Measurements from ENCODE around the gene CEBPA.

The CEBPA gene

GRCh38 chr19:33292595-33293254 lies 9.6 kb downstream of the CEBPA start:
- in situ Hi-C loops (cut with HindIII; ENCODE audit: low pct_ligation_motif_present, low pct_unique_long_range_greater_than_20kb, low sequenced_read_pairs), result no loop called here
- no peak for DNase-seq

GRCh38 chr19:33291623-33292534 lies 10.5 kb downstream of the CEBPA start:
- DNase-seq, result peak; percentile 25
- in situ Hi-C loops (cut with HindIII; ENCODE audit: low pct_ligation_motif_present, low pct_unique_long_range_greater_than_20kb, low sequenced_read_pairs), result no loop called here

- in situ Hi-C loops (cut with HindIII; ENCODE audit: low pct_ligation_motif_present, low pct_unique_long_range_greater_than_20kb, low sequenced_read_pairs), result no loop called here
- DNase-seq, result peak; percentile 5
These were observed 11.2 kb downstream of the CEBPA start for GRCh38 chr19:33290956-33291622.

GRCh38 chr19:33290082-33290815 lies 12.1 kb downstream of the CEBPA start:
- DNase-seq, result no peak
- in situ Hi-C loops (cut with HindIII; ENCODE audit: low pct_ligation_motif_present, low pct_unique_long_range_greater_than_20kb, low sequenced_read_pairs), result no loop called here

- no peak for DNase-seq
- in situ Hi-C loops (cut with HindIII; ENCODE audit: low pct_ligation_motif_present, low pct_unique_long_range_greater_than_20kb, low sequenced_read_pairs), result no loop called here
These were observed 13.1 kb downstream of the CEBPA start for GRCh38 chr19:33289261-33289660.

GRCh38 chr19:33288666-33289065 lies 13.7 kb downstream of the CEBPA start:
- no peak for DNase-seq
- in situ Hi-C loops (cut with HindIII; ENCODE audit: low pct_ligation_motif_present, low pct_unique_long_range_greater_than_20kb, low sequenced_read_pairs), result no loop called here

- in situ Hi-C loops (cut with HindIII; ENCODE audit: low pct_ligation_motif_present, low pct_unique_long_range_greater_than_20kb, low sequenced_read_pairs), result no loop called here
- DNase-seq, result no peak
These were observed 14.4 kb downstream of the CEBPA start for GRCh38 chr19:33287927-33288326.

GRCh38 chr19:33287438-33287837 lies 14.9 kb downstream of the CEBPA start:
- DNase-seq, result no peak

GRCh38 chr19:33286899-33287298 lies 15.4 kb downstream of the CEBPA start:
- in situ Hi-C loops (cut with HindIII; ENCODE audit: low pct_ligation_motif_present, low pct_unique_long_range_greater_than_20kb, low sequenced_read_pairs), result no loop called here
- no peak for DNase-seq

More at GRCh38 chr19:33287438-33287837, 14.9 kb downstream of the CEBPA start:
- in situ Hi-C loops (cut with HindIII; ENCODE audit: low pct_ligation_motif_present, low pct_unique_long_range_greater_than_20kb, low sequenced_read_pairs), result no loop called here

GRCh38 chr19:33285441-33285927 lies 16.9 kb downstream of the CEBPA start:
- no peak for DNase-seq
- in situ Hi-C loops (cut with HindIII; ENCODE audit: low pct_ligation_motif_present, low pct_unique_long_range_greater_than_20kb, low sequenced_read_pairs), result no loop called here

GRCh38 chr19:33284756-33285155 lies 17.6 kb downstream of the CEBPA start:
- DNase-seq, result no peak
- in situ Hi-C loops (cut with HindIII; ENCODE audit: low pct_ligation_motif_present, low pct_unique_long_range_greater_than_20kb, low sequenced_read_pairs), result no loop called here

GRCh38 chr19:33284146-33284643 lies 18.1 kb downstream of the CEBPA start:
- in situ Hi-C loops (cut with HindIII; ENCODE audit: low pct_ligation_motif_present, low pct_unique_long_range_greater_than_20kb, low sequenced_read_pairs), result no loop called here
- no peak for DNase-seq

GRCh38 chr19:33283589-33283988 lies 18.7 kb downstream of the CEBPA start:
- DNase-seq, result no peak
- in situ Hi-C loops (cut with HindIII; ENCODE audit: low pct_ligation_motif_present, low pct_unique_long_range_greater_than_20kb, low sequenced_read_pairs), result no loop called here

GRCh38 chr19:33282036-33282671 lies 20.2 kb downstream of the CEBPA start:
- in situ Hi-C loops (cut with HindIII; ENCODE audit: low pct_ligation_motif_present, low pct_unique_long_range_greater_than_20kb, low sequenced_read_pairs), result no loop called here
- no peak for DNase-seq

GRCh38 chr19:33281296-33281926 lies 20.9 kb downstream of the CEBPA start:
- no peak for DNase-seq
- in situ Hi-C loops (cut with HindIII; ENCODE audit: low pct_ligation_motif_present, low pct_unique_long_range_greater_than_20kb, low sequenced_read_pairs), result no loop called here

GRCh38 chr19:33280351-33280921 lies 21.9 kb downstream of the CEBPA start:
- in situ Hi-C loops (cut with HindIII; ENCODE audit: low pct_ligation_motif_present, low pct_unique_long_range_greater_than_20kb, low sequenced_read_pairs), result no loop called here
- DNase-seq, result no peak
